SK-N-SH (cell line): Measurements from ENCODE around the gene MTRF1. TPM values are rescaled to one million over a fixed set of nuclear protein-coding genes. Genes with fewer than 3 reads are reported as not detected.

Source experiments
- CTCF ChIA-PET: fragments of 300-600, 350-600 bp; formaldehyde crosslinking; extraction: SDS; loops from one replicate; lab custom pipeline; 2021; lab: Yijun Ruan, JAX
- POLR2A ChIA-PET: fragments of 350-600 bp; sonication (Branson Sonifier 250); formaldehyde crosslinking; extraction: SDS; loops from one replicate; lab custom pipeline; 2020; ENCODE audit warnings: antibody characterized with exemption, inconsistent platforms; lab: Yijun Ruan, JAX
- DNase-seq: peaks from one replicate; pipeline ENCODE4 v3.0.0; 2012
- H2AFZ ChIP-seq: fragments of 200-600 bp; sonication (generic); 2 replicates; pipeline ENCODE4 v1.8.1; 2016; ENCODE audit warnings: antibody characterized with exemption, mild to moderate bottlenecking, low read depth
- H3F3A ChIP-seq: fragments of 200-600 bp; sonication (generic); replicated peaks from 2 replicates; pipeline ENCODE3; 2016; ENCODE audit warnings: antibody characterized with exemption, mild to moderate bottlenecking; ENCODE audit not compliant: insufficient read depth
- H3K27ac ChIP-seq, 2 experiments: fragments of 200-500 bp in 1 of 2; fragments of 200-600 bp in 1 of 2; sonication (Bioruptor generic) in 1 of 2; sonication (generic), shearing (Covaris generic) in 1 of 2; 2 replicates each; pipeline versions ENCODE4 v1.5.1 to v1.6.1; 2014 to 2016; ENCODE audit warnings: low read depth in 2 of 2, inconsistent platforms in 1 of 2, low read length in 1 of 2, mild to moderate bottlenecking in 1 of 2, mixed read lengths in 1 of 2
- H3K27me3 ChIP-seq: fragments of 200-600 bp; sonication (generic), shearing (Covaris generic); 2 replicates; pipeline ENCODE4 v1.6.1; 2016; ENCODE audit warnings: mixed run types; ENCODE audit not compliant: insufficient read depth
- H3K36me3 ChIP-seq, 2 experiments: fragments of 200-500 bp in 1 of 2; fragments of 200-600 bp in 1 of 2; sonication (Bioruptor generic) in 1 of 2; sonication (generic) in 1 of 2; replicated peaks in 1 of 2; 2 replicates each; pipeline versions ENCODE3 to v1.5.1; 2014 to 2016; ENCODE audit warnings: low read length in 1 of 2, mild to moderate bottlenecking in 1 of 2; ENCODE audit not compliant: insufficient read depth in 2 of 2, control insufficient read depth in 1 of 2
- H3K4me1 ChIP-seq, 2 experiments: fragments of 200-500 bp in 1 of 2; fragments of 200-600 bp in 1 of 2; sonication (Bioruptor generic) in 1 of 2; sonication (generic), shearing (Covaris generic) in 1 of 2; 2 replicates each; pipeline versions ENCODE4 v1.5.1 to v1.6.1; 2014 to 2016; ENCODE audit warnings: low read depth in 1 of 2, low read length in 1 of 2, mixed run types in 1 of 2; ENCODE audit not compliant: insufficient read depth in 2 of 2, control insufficient read depth in 1 of 2
- H3K4me2 ChIP-seq: fragments of 200-600 bp; sonication (generic), shearing (Covaris generic); 2 replicates; pipeline ENCODE4 v1.6.1; 2017; ENCODE audit warnings: mixed run types
- H3K4me3 ChIP-seq, 2 experiments: fragments of 200-500 bp in 1 of 2; fragments of 200-600 bp in 1 of 2; sonication (Bioruptor generic) in 1 of 2; sonication (generic), shearing (Covaris generic) in 1 of 2; 2 replicates each; pipeline versions ENCODE4 v1.5.1 to v1.8.1; 2014 to 2016; ENCODE audit warnings: low read depth in 2 of 2, inconsistent platforms in 1 of 2, low read length in 1 of 2, mild to moderate bottlenecking in 1 of 2, mixed read lengths in 1 of 2, moderate library complexity in 1 of 2
- H3K79me2 ChIP-seq: fragments of 200-600 bp; sonication (generic); 2 replicates; pipeline ENCODE4 v1.8.1; 2017; ENCODE audit warnings: mild to moderate bottlenecking; ENCODE audit not compliant: insufficient read depth
- H3K9ac ChIP-seq: fragments of 200-600 bp; sonication (generic); 2 replicates; pipeline ENCODE4 v1.6.1; 2017; ENCODE audit warnings: mixed run types
- H3K9me2 ChIP-seq: fragments of 200-600 bp; sonication (generic); 2 replicates; pipeline ENCODE4 v1.6.1; 2017; ENCODE audit warnings: mixed run types
- H3K9me3 ChIP-seq: fragments of 200-600 bp; sonication (generic); 2 replicates; pipeline ENCODE4 v1.6.1; 2017; ENCODE audit warnings: mixed run types, mild to moderate bottlenecking, moderate library complexity
- H4K20me1 ChIP-seq: fragments of 200-600 bp; sonication (generic); 2 replicates; pipeline ENCODE4 v1.6.1; 2017; ENCODE audit warnings: mild to moderate bottlenecking, mixed run types; ENCODE audit not compliant: insufficient read depth
- CHD2 ChIP-seq: fragments of 150-350 bp; IDR thresholded peaks from 2 replicates; pipeline ENCODE4 v1.6.1; 2018; ENCODE audit warnings: low read length; ENCODE audit not compliant: partially characterized antibody
- CTCF ChIP-seq: fragments of 200-600 bp; sonication (generic); IDR thresholded peaks from 2 replicates; pipeline ENCODE4 v1.6.1; 2017; ENCODE audit warnings: antibody characterized with exemption, mild to moderate bottlenecking, moderate library complexity
- GABPA ChIP-seq: IDR thresholded peaks from 2 replicates; pipeline ENCODE4 v1.4.0; 2012; ENCODE audit warnings: low read depth, mild to moderate bottlenecking
- GATA2 ChIP-seq: sonication (generic); formaldehyde crosslinking; IDR thresholded peaks from 2 replicates; pipeline ENCODE4 v1.5.0; 2020; ENCODE audit warnings: mild to moderate bottlenecking, missing genetic modification reagents
- MXI1 ChIP-seq: IDR thresholded peaks from 2 replicates; pipeline ENCODE4 v1.6.1; 2012; ENCODE audit warnings: mild to moderate bottlenecking, low read depth, low read length, improper control_type of control experiment
- NRF1 ChIP-seq: IDR thresholded peaks from 2 replicates; pipeline ENCODE4 v1.6.1; 2012; ENCODE audit warnings: low read depth, mild to moderate bottlenecking, low read length
- PBX3 ChIP-seq: IDR thresholded peaks from 2 replicates; pipeline ENCODE4; 2012
- REST ChIP-seq: IDR thresholded peaks from 2 replicates; pipeline ENCODE4 v1.6.1; 2012; ENCODE audit warnings: mild to moderate bottlenecking, low read depth, low read length, moderate library complexity
- RXRA ChIP-seq: IDR thresholded peaks from 2 replicates; pipeline ENCODE4 v1.4.0; 2012; ENCODE audit warnings: low read depth, mild to moderate bottlenecking, borderline replicate concordance
- SIN3A ChIP-seq: IDR thresholded peaks from 2 replicates; pipeline ENCODE4 v1.6.1; 2012; ENCODE audit warnings: low read depth, mild to moderate bottlenecking, low read length, moderate library complexity, borderline replicate concordance
- TAF1 ChIP-seq: IDR thresholded peaks from 2 replicates; pipeline ENCODE4 v1.6.1; 2012; ENCODE audit warnings: low read depth, mild to moderate bottlenecking, low read length, moderate library complexity, borderline replicate concordance
- TEAD4 ChIP-seq: IDR thresholded peaks from 2 replicates; pipeline ENCODE4 v1.4.0; 2012; ENCODE audit warnings: mild to moderate bottlenecking, borderline replicate concordance; ENCODE audit not compliant: insufficient read depth
- USF1 ChIP-seq: IDR thresholded peaks from 2 replicates; pipeline ENCODE4 v1.4.0; 2012; ENCODE audit warnings: low read depth, borderline replicate concordance
- USF2 ChIP-seq: fragments of 150-350 bp; IDR thresholded peaks from 2 replicates; pipeline ENCODE4 v1.6.1; 2017; ENCODE audit warnings: antibody characterized with exemption, low read length, low read depth, borderline replicate concordance
- WGBS: methylation state at CpG from one replicate; pipeline ENCODE4 v1.1.6; 2017; ENCODE audit warnings: low lambda C conversion rate; 5-methylcytosine and 5-hydroxymethylcytosine counted together
- polyA plus RNA-seq, 3 experiments: library from polyadenylated mRNA; depleted of rRNA; stranded (reverse); fragments of >200 nt; gene quantifications; 2 replicates each; pipeline ENCODE4 v1.2.3, GENCODE V29; 2012

MTRF1 gene
- polyA plus RNA-seq, 1 of the 3 experiments (the other 2 are of a cell fraction): 9.2 TPM

GRCh38 chr13:41250993-41251392, 12.4 kb downstream of the MTRF1 start:
- Histone ChIP-seq H3K79me2 (no peaks in the 10 kb centered on the region), H3F3A (no peaks in the 10 kb centered on the region), H3K9me2 (no peaks in the 10 kb centered on the region), H3K9ac (no peak overlapping the region), H3K9me3 (no peaks in the 10 kb centered on the region), H3K4me1 (no peaks in the 10 kb centered on the region), H2AFZ (no peak overlapping the region), H3K27me3 (no peaks in the 10 kb centered on the region), H3K27ac (no peak overlapping the region), H3K36me3 (peaks cover 41 to 50% of the 10 kb centered on the region in 2 experiments), H3K4me3 (no peak overlapping the region), H4K20me1 (no peaks in the 10 kb centered on the region), H3K4me2 (no peak overlapping the region)
- ChIA-PET CTCF (interaction anchor here (1.1 kb wide), 1 partner anchor 28 kb away, joined by 3 read pairs; no protein-coding TSS in a partner anchor), POLR2A (no interaction called here)
- no peak for TF ChIP-seq TAF1
- no peak for TF ChIP-seq TEAD4
- TF ChIP-seq GATA2 (CRISPR knock-in tag): no peak
- no peak for TF ChIP-seq MXI1
- no peak for DNase-seq

- POLR2A ChIA-PET: no interaction called here
- Histone ChIP-seq H3K27me3 (no peaks in the 10 kb centered on the region), H3K36me3 (peaks cover 14 to 21% of the 10 kb centered on the region in 2 experiments), H3K27ac (no peak overlapping the region), H3K4me1 (no peaks in the 10 kb centered on the region; a peak in 1 of 4 replicates), H3K9me3 (no peaks in the 10 kb centered on the region), H4K20me1 (no peaks in the 10 kb centered on the region), H3K9ac (no peak overlapping the region), H3K9me2 (no peaks in the 10 kb centered on the region), H3F3A (no peaks in the 10 kb centered on the region)
- DNase-seq: no peak
- 98% methylated on average over 8 of the region's 8 CpGs for WGBS
- CTCF ChIA-PET: interaction anchor here (0.8 kb wide), 1 partner anchor 11 kb away, joined by 3 read pairs; no protein-coding TSS in a partner anchor
- TF ChIP-seq USF1 (no peak), NRF1 (no peak), MXI1 (no peak), RXRA (no peak), USF2 (no peak), CHD2 (no peak), PBX3 (no peak), TAF1 (no peak), TEAD4 (no peak), GABPA (no peak), SIN3A (no peak), CTCF (no peak), REST (no peak)
- TF ChIP-seq, all 33 proteins: peak for 0
- no peak overlapping the region for H2AFZ ChIP-seq
- H3K4me3 ChIP-seq: no peak overlapping the region
- H3K79me2 ChIP-seq: no peaks in the 10 kb centered on the region
- no peak overlapping the region for H3K4me2 ChIP-seq
These were observed 16.3 kb downstream of the MTRF1 start for GRCh38 chr13:41246969-41247680.
